Heart right ventricle (tissue), 16 donors: ENCODE results near the gene BNIP2. TPM values are rescaled to one million over a fixed set of nuclear protein-coding genes. Genes with fewer than 3 reads are reported as not detected.

Experiments used
- ATAC-seq, 8 donors: fragments of 200-7000 bp; cut with Tn5 transposase; one replicate each; pipeline ENCODE4 v1.9.1; 2020; ENCODE audit warnings: mild to moderate bottlenecking in 8 of 8, moderate library complexity in 8 of 8, moderate number of reproducible peaks in 1 of 8
- DNase-seq, 2 donors: peaks; one replicate each; pipeline ENCODE4 v3.0.0-alpha.2; 2020
- H3K27ac ChIP-seq, 10 donors: fragments of 200-600 bp; sonication (generic) in 2 of 10; one replicate each; pipeline versions ENCODE4 v1.5.0 to v1.8.0; 2020 to 2022; ENCODE audit warnings: mild to moderate bottlenecking in 3 of 10
- H3K27me3 ChIP-seq, 7 donors: fragments of 200-600 bp; one replicate each; pipeline ENCODE4 v1.8.0; 2021 to 2022; ENCODE audit warnings: mild to moderate bottlenecking in 2 of 7
- H3K36me3 ChIP-seq, 9 donors: fragments of 200-600 bp; sonication (generic) in 1 of 9; one replicate each; pipeline versions ENCODE4 v1.5.0 to v1.8.0; 2020 to 2022; ENCODE audit warnings: mild to moderate bottlenecking in 2 of 9
- H3K4me1 ChIP-seq, 9 donors: fragments of 200-600 bp; sonication (generic) in 1 of 9; one replicate each; pipeline versions ENCODE4 v1.5.0 to v1.8.0; 2020 to 2022; ENCODE audit warnings: mild to moderate bottlenecking in 4 of 9
- H3K4me3 ChIP-seq, 10 donors: fragments of 200-600 bp; sonication (generic) in 2 of 10; one replicate each; pipeline versions ENCODE4 v1.5.0 to v1.8.0; 2020 to 2022; ENCODE audit warnings: mild to moderate bottlenecking in 7 of 10, moderate library complexity in 2 of 10
- H3K9me3 ChIP-seq, 11 donors: fragments of 200-600 bp in 10 of 11; sonication (generic) in 2 of 11; one replicate each; pipeline versions ENCODE4 v1.5.0 to v1.8.0; 2013 to 2022; ENCODE audit warnings: mild to moderate bottlenecking in 2 of 11, control low read depth in 1 of 11, moderate library complexity in 1 of 11
- CTCF ChIP-seq, 9 donors: fragments of 200-600 bp; sonication (generic) in 2 of 9; IDR thresholded peaks; one replicate each; pipeline versions ENCODE4 v1.5.0 to v1.8.0; 2021 to 2022; ENCODE audit warnings: antibody characterized with exemption in 9 of 9, mild to moderate bottlenecking in 5 of 9, moderate library complexity in 1 of 9
- WGBS, 2 donors: extraction: QIAGEN DNeasy Blood & Tissue Kit; methylation state at CpG; one replicate each; pipeline ENCODE4 v1.1.7; 2013; ENCODE audit warnings: inconsistent platforms in 1 of 2; 5-methylcytosine and 5-hydroxymethylcytosine counted together
- intact Hi-C, 10 donors: fragments of 100-400 bp; cut with DNase I; formaldehyde crosslinking; loops; one replicate each; pipeline versions ENCODE4 v1.11.1 to v1.14.2; 2022
- polyA plus RNA-seq, 2 donors: library from polyadenylated mRNA; stranded (reverse); fragments of 200-250 nt; gene quantifications; one replicate each; pipeline ENCODE4 v1.2.3, GENCODE V29; 2013
- total RNA-seq, 10 donors: library from RNA; stranded (reverse); fragmentation: NEBNext Ultra II Directional in 3 of 10; extraction: Animal tissue kit (Norgen Biotek cat#: 25700) in 3 of 10; gene quantifications; one replicate each; pipeline versions ENCODE4 v1.2.1 to v1.2.4, GENCODE V29; 2021 to 2023
- donor health status: Arrhythmogenic right ventricular cardiomyopathy.
- donor health status: ischemic (EF 13 %, LVEDD 7.1; RV severe dilation, severe dysfunction).
- donor health status: healthy with polysubstance abuse.
- donor health status: DM: no; HTN: yes; CAD: no.
- donor health status: DM: no; HTN: no; CAD: no.
- donor health status: ischemic (EF 25% LVEDD 6.9; RV normal size, moderate dysfunction).
- donor health status: ischemic (EF 25% LVEDD 5.7; RV mildly dilated, moderate dysfunction).
- donor health status: healthy.
- donor health status: DM: yes; HTN: yes; CAD: no.
- donor health status: Ischemic cardiomyopathy.
- donor health status: ischemic (EF 35%, LVEDD 5.7; RV mildly dilated, moderate dysfunction).
- donor health status: nonischemic (EF 11% LVEDD 7.7; RV severe dilation, severe dysfunction).
- donor health status: DM: yes; HTN: yes; CAD: no.
- donor health status: PGD.
- donor health status: ischemic (EF 29% LVEDD 5.4; RV normal size, mild dysfunction).
- donor health status: nonischemic (EF 23%, LVEDD 6.1; RV moderate dilation, normal function).

BNIP2 gene
- total and polyA plus RNA-seq, 12 donors: 28.3 to 96.6 (median 78.3) TPM

- no peaks in the 10 kb centered on the region for H3K9me3 ChIP-seq
- no peak for TF ChIP-seq CTCF (IDR thresholded peaks at IDR 0.05)
- 94% methylated on average over 3 of the region's 3 CpGs for WGBS, 2 donors
- H3K27me3 ChIP-seq: no peaks in the 10 kb centered on the region
- DNase-seq: no peak
- intact Hi-C loops: no loop called here
- no peak overlapping the region for H3K4me3 ChIP-seq
- peaks cover 0 to 100% (median 70%) of the 10 kb centered on the region in 9 donors for H3K36me3 ChIP-seq
- no peaks in the 10 kb centered on the region for H3K4me1 ChIP-seq
- H3K27ac ChIP-seq: no peak overlapping the region
- ATAC-seq: no peak
Measured at GRCh38 chr15:59674361-59674877, 14.7 kb downstream of the BNIP2 start.

- intact Hi-C loops: no loop called here
- Histone ChIP-seq H3K4me1 (no peaks in the 10 kb centered on the region), H3K9me3 (no peaks in the 10 kb centered on the region), H3K4me3 (no peak overlapping the region), H3K27me3 (no peaks in the 10 kb centered on the region), H3K36me3 (peaks cover 0 to 100% (median 55%) of the 10 kb centered on the region in 9 donors), H3K27ac (no peak overlapping the region)
- ATAC-seq (no peak), DNase-seq (no peak)
- no peak for TF ChIP-seq CTCF (IDR thresholded peaks at IDR 0.05)
- 81 to 84% methylated on average over 8 of the region's 8 CpGs for WGBS, 2 donors
Measured at GRCh38 chr15:59668556-59668955, 20.6 kb downstream of the BNIP2 start.

- intact Hi-C loops: no loop called here
- H3K9me3 ChIP-seq: no peaks in the 10 kb centered on the region
- H3K27me3 ChIP-seq: no peaks in the 10 kb centered on the region
- peak overlapping the region in 3 of 10 donors; percentile 22 to 39 (median 24) for H3K27ac ChIP-seq
- WGBS, 2 donors: 27 to 34% methylated on average over 1 of the region's 1 CpG
- peaks cover 0 to 16% (median 12%) of the 10 kb centered on the region in 9 donors for H3K4me1 ChIP-seq
- ATAC-seq (peak in 1 of 8 donors; percentile 12), DNase-seq (no peak)
- no peak for TF ChIP-seq CTCF (IDR thresholded peaks at IDR 0.05)
- H3K4me3 ChIP-seq: no peak overlapping the region
- peaks cover 0 to 84% (median 21%) of the 10 kb centered on the region in 9 donors for H3K36me3 ChIP-seq
Measured at GRCh38 chr15:59662260-59662659, 26.9 kb downstream of the BNIP2 start.

GRCh38 chr15:59659366-59659765, 29.8 kb downstream of the BNIP2 start:
- no peak overlapping the region for H3K27ac ChIP-seq
- intact Hi-C loops: loop anchor here in 1 of 10 donors (10.0 kb wide), 1 partner anchor 725 kb away; the partner anchor contains the start of gene SLTM
- H3K27me3 ChIP-seq: no peaks in the 10 kb centered on the region
- H3K36me3 ChIP-seq: peaks cover 0 to 57% (median 21%) of the 10 kb centered on the region in 9 donors
- TF ChIP-seq CTCF (IDR thresholded peaks at IDR 0.05): no peak
- ATAC-seq (no peak), DNase-seq (no peak)
- no peaks in the 10 kb centered on the region for H3K9me3 ChIP-seq
- no peak overlapping the region for H3K4me3 ChIP-seq
- peaks cover 0 to 39% (median 30%) of the 10 kb centered on the region in 9 donors for H3K4me1 ChIP-seq
- WGBS, 2 donors: 79 to 84% methylated on average over 1 of the region's 1 CpG
